Activated CD4-positive, alpha-beta T cell treated with anti-CD3 and anti-CD28 coated beads, Interleukin-10, Interleukin-2, amounts not matched to agents 100 ng/mL and 50 ng/mL, durations not matched to agents 16 hours and 8 hours (primary cell): ENCODE measurements around the gene GPC6.

Experiments
- DNase-seq: peaks from one replicate; pipeline ENCODE4 v3.0.0-alpha.2; 2020

GPC6 gene

DNA sequence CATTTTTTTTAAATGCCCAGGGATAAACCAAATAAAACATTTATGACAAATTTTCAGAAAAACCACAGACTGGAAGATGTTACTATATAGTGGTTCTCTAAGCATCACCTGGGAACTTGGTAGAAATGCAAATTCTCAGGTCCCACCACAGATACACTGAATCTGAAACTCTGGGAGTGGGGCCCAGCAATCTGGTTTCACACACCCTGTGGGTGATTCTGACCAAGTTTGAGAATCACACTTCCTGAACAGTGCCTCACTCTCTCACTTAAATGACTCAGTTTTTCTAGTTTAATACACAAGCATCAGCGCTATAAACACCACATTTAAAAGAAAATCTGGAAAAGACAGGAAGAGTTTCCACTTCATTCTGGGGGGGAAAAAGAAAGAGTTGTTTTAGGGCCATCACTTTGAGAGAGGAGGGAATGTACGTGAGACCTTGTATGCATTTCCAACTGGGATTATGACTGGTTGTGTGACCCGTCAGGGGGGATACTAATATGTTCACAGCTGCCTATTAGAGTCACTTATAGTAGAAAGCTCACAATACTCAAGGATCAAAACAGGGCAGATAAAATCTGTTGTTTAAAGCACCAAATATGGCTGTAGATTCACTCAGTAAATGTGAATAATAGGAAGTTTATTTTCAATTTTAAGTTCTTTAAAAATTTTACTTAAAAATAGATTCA is 567.7 kb downstream of the GPC6 start:
- DNase-seq, result peak; percentile 92

DNA sequence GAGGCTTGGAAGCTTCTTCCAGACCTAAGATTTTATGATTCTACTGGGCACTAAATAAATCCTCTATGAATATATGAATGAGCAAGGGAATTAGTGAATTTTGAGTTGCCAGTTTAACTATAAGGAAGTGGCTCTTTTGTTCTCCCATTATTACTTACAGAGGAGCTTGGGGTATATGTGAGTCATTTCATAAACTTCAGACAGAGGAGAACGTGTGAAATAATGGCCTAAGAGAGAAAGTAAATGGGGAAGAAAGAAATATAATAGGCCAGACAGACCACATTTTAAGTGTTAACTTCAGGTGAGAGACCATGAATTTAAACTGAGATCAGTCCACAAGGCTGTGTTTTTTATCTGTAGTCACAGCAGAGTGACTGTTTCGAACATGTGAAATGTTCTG is 570.9 kb downstream of the GPC6 start:
- peak; percentile 23 for DNase-seq

DNA sequence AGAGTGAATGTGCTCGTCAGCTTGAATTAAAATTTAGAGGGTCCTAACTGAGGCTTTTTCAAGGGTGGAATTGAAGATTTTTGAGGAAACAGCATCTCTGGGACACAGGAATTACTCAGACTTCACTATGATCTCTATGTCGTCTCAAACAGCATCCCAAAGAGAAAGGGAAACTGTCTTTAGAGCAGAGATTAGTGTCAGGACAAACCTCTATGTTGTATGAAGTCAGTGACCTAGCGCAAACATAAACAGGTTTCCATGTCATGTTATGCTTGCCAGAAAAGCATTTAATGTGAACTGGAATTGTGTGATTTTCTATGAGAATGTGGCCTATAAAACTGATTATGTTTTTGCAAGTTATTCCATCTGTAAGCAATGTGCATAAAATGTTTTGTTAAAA is 573.7 kb downstream of the GPC6 start:
- no peak for DNase-seq

DNA sequence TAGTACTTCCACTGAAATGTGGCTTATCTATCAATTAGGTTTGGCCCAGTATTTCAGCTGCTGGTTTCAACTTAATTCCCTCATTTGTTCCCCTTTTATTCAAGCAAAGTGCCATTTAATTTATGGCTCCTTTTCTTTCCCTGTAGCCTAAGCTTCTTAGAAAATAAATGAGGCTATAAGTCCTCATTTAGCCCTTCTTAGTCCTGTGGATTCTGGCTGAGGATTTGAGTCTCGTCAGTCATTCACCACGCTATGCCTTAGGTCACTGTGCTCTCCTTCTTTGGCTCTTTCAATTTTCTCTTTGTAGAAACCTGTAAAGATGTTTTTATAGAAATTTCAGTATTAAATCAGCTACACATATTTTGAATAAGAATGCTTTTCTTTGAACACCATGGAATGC is 579.1 kb downstream of the GPC6 start:
- DNase-seq, result no peak

DNA sequence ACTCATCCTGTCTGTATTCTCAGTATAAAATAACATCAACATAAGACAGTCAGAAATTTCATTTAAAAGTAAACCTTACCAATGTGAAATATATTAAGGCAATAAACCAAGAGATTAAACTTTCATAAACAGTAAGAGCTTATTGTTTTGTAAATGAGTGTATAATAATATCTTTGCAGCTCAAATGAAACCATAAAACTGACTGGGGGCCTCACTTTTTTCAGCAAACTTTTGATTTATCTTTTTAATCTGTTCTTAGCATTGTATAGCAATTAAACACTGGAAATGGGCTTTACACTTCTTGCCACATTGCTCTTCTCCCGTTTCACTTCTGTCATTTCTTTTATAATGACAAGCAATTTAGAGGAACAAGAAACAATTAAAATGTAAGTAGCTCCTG is 580.3 kb downstream of the GPC6 start:
- DNase-seq, result no peak

DNA sequence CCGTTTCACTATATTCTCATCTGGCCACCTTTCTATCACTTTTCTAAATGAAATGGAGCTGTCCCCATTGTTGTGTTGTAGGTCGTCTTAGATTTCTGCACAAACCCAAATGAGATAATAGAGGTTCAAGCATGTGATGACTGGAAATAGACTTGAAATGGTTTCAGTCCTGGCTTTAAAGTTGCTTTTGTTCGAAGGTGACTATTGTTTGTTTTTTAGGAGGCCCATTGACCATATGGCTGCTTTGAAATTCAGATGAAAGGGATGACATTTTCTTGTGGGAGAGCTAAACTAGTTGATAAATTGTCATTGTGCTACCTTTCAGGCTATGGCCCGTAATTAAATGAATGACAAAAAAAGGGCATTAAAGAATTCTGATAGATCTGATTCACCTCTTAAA is 583.7 kb downstream of the GPC6 start:
- no peak for DNase-seq

DNA sequence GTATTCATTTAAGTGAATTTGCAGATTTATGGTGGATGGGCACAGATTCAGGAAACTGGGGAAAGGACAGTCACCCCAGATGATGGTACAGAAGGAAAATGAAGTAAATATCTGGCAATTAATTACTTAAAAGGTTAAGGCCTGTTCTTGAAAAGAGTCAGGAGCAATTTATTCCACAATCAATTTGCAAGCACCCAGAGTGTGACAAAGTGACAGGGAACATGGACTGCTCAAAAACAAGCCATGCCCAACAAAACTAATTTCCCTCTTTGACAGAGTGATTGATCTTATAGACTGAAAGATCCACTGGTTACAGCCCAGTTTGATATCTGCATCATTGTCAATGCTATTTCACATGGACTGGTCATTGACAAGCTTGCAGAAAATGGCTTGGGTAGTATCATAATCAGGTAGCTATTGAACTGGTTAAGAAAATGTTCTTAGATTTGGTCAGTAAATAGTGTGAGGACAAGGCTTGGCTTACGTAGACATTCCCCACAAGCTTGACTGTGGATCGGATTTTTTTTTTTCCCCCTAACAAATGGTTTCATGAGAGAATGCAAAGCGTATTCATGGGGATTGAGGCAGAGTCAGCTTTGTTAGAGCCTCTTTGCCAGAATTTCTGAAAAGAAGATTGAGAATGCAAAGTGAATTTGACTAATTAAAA is 584.6 kb downstream of the GPC6 start:
- no peak for DNase-seq

DNA sequence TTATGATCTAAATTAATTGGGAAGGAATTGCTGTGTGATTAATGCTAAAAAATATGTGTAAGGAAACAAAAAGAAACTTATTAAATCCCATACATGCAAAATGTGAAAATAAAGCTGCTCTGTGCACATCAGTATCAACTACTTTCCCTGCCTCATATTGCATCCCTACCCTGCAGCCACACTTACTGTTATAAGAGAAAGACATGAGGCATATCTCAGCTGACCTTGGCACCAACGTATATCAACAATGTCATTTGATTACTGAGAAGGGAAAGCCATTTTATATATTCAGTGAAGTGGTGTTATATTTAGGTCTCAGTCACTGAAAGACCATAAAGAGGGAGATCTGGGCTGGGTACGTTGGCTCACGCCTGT is 585.1 kb downstream of the GPC6 start:
- DNase-seq, result no peak

DNA sequence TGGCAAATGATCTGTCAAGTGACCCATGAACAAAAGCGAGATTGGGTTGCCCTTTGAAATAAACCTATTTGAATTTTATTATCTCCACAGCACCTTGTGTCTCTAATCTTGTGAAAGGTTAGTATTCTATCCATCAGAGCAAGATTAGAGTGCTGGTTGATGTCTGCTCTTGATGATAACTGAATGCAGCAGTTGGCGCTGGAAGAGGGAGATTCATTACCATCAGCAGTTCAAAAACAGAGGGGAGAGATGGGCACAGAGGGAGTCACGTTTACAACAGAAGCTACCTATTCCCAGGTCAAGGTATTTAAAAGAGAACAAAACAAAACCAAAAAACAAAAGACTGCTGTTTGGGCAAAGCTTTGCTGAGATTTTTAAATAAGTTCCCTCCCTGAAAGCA is 588.1 kb downstream of the GPC6 start:
- no peak for DNase-seq

DNA sequence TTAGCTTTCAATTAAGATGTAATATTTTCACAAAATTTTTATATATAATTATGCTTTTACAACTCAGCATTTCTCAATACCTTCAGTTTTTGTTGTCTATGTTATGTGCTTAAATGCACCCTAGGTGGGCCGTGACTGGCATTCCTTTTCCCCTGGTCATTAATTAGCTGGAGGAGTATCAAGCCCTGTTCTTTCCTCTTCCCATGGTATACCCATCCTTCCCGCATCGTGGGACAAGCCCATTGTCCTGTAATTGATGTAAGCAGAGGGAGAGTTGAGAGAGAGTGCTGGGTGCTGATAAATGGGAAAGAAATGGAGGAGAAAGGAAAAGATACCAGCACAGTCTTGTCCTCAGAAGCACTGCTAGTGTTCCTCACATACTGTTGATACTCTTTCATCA is 591.7 kb downstream of the GPC6 start:
- DNase-seq, result no peak

DNA sequence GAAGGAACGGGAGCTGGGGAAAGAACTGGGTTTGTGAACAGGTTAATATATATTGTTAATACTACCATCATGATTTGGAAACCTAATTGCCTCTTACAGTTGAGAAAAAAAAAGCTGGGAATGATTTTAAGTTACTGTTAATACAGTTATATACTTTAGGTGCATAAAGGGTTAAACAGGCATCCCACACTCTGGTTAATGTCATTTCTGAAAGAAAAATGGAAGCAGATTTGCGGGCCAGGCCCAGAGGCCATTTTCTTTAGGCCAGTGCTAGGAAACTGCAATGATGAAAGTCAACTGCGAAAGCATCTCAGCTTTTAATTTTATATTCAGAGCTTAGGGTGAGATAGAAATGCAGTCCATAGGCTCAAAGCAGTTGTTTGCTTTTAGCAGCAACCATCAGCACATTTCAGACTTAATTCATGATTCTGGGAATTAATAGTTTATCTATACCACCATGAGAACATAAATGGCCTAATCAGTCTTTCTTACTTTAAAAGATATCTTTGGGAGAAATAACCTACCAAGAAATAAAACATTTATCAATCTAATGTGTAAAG is 592.8 kb downstream of the GPC6 start:
- DNase-seq, result no peak

DNA sequence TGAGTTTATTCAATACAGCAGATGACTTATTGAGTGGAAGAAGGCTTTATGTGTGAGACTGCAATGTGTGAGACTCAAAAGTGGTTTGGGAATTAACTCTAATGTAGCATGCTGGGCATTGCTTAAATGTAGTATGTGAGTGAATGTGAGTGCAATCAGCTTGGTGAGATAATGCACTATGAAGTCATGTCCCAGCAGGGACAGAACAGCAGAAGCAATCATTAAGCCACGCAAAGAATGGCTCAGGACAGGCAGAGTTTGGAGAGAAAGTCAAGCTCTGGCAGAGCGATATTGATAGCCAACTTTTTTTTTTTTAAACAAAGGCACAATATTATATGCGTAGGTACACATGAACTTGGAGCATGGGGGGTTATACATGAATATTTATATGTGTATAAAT is 597.7 kb downstream of the GPC6 start:
- no peak for DNase-seq

DNA sequence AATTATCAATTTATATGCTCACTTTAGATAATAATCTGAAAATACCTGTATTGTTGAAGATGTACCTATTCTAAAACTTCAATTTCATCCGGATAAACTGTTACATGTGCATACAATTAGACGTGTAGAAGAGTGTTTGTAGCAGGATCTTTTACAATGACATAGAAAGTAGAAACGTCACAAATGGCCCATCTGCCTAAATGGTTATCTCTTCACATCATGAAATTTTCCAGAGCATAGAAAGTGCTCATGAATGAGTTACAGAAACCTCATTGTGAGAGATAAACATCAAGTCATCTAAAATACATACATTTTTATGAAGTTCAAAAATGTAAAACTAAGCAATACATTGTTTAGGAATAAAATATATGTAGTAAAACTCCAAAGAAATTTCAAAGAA is 607.4 kb downstream of the GPC6 start:
- no peak for DNase-seq

DNA sequence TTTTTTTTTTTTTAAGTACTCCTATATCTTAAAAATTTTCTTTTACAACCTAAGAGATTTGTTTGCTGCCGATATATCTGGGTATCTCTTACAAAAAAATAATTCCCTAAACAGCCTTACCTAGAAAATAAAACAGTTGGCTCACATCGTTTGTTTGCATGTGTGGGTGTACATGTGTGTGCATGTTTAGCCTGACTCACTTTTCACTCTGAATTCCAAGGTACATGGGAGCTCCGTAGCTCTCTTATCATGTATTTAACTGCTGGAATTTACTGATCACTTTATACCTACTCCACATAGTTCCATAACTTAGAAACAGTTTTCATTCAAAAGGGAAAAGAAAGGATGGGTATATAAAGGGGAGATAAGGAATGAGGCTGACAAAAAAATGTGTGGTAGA is 616.5 kb downstream of the GPC6 start:
- DNase-seq, result no peak

DNA sequence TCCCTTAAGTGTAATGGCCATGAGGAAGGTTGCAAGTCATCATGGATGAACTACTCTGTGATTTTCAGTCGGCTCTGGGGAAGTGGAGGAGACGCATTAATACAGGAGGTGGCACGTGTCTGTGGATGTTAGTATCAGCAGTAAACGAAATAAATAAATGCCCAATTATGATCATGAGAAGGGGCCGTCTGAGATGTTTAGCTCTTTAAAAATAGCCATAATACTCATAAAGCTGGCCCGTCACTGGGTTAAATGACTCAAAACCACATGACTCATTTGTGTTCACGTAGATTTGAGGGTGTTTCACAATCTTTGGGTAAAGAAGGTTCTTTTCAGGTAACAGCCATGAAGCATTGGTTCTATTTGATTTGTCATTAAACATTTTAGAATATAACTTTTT is 620.6 kb downstream of the GPC6 start:
- peak; percentile 62 for DNase-seq

DNA sequence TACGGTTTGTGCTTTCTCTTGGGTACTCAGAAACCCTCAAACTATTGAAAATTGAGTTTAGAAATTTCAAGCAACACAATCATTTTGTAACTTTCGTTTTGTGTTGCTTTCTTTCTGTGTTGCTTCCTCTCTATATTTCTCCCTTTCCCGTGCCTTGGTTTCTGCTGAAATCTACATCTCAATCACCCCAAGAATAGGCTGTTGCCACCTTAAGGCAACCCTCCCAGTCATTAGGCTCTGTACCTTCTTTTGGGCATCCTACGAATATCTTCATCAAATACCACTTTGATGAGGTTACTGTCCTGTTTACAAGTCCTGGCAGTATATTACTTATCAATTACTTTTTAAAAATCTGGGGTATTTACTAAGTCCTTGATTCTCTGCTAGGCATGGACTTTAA is 621.6 kb downstream of the GPC6 start:
- peak; percentile 37 for DNase-seq

DNA sequence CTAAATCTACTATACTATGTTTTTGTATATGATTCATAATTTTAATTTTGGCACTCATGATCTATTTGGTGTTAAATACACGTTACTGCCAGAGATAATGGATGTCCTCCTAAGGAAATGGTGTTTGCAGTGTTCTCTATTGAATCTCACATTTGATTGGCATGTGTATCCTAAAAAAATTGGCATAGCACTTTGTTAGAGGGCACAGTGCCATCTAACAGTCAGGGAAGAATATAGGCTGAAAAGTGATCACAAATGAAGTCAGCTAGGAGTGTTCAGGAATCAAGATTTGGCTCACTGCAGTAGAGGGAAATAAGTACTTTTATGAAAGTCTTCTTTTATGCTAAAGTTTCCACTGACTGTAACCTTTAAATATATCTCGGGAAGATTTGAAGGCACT is 624.6 kb downstream of the GPC6 start:
- DNase-seq, result no peak

DNA sequence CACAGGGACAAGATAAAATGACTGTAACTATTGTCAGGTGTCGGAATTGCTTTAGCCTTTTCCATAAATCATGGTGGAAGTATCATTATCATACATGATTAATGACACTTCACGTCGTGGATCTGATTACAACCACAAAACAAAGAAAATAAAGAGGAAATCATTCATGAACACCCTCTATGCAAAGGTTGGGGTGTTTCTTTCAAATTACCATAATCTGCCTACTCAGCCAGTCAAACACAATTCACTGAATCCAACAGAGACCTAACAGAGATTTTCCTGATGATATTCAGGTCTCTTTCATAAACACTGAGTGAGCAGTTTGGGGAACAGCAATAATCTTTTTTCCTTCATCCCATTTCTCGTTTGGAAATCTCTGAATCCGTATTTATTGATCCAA is 627.3 kb downstream of the GPC6 start:
- no peak for DNase-seq

DNA sequence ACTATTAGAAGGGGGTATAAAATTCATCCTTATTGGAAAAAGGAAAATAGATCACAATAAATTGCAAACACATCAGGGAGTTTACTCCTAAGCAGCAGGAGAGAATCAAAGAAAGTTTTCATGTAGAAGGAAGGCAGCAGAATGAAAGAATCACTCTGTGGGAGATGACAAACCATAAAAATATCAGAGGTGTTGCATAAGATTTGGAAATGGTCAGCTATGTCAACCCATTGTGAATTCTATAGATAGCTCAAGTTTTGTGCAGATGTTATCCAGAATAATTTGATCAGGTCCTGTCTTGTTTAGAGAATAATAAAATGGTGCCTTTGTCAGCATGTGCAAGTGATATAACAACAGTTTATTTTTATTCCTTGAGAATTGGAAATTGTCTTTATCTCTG is 630.5 kb downstream of the GPC6 start:
- DNase-seq, result no peak

DNA sequence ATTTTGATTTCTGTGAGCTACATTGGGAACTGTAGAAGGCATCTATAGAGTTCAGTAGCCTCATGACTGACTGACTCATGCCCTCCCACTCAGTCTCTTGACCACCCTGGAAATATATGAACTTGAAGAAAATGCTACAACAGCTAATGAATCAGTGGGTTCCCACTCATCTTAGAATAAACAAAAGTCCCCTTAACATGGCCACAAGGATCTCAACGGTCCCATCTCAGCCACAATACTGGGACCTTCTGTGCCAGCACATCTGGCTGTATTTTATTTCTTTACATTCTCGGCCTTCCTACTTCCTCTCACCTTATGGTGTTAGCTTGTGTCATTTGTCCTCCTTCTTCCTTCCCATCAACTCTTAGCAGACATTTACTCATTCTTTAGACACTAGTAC is 633.1 kb downstream of the GPC6 start:
- DNase-seq, result no peak

DNA sequence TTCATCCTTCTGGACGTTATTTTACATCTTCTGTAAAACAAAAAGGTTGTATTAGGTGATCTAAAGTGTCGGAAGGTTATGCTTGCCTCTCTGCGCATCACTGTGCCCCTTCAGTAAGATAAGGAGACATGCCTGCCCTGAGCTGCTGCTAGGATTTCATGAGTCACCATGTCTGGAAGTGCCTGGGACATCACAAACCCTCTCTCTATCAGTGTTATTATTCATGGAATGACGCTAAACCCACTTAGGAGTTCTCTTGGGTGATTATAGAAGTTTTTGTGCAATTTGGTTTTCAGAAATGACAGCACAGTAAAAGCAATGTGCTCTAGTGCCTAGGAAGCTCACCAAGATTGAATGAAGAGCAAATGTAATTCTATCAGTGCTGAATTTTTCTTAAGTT is 635.2 kb downstream of the GPC6 start:
- DNase-seq, result no peak

DNA sequence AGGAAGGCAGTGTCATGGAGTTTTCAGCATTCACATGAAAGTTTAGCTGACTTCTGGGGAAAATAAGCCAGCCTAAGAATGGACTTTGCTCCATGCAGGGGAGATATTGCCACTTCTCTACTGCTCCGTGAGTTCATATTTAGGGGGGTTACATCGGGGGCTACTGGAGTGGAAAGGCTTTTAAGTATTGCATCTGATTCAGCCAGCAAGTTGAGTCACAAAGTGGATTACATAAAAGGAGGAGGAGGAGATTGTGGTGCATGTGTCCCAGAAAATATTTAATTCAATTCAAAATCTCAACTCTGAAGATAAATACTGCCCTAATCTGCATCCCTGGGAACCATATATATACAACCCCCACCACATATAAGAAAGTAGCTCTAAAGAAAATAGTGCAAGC is 635.7 kb downstream of the GPC6 start:
- DNase-seq, result no peak

DNA sequence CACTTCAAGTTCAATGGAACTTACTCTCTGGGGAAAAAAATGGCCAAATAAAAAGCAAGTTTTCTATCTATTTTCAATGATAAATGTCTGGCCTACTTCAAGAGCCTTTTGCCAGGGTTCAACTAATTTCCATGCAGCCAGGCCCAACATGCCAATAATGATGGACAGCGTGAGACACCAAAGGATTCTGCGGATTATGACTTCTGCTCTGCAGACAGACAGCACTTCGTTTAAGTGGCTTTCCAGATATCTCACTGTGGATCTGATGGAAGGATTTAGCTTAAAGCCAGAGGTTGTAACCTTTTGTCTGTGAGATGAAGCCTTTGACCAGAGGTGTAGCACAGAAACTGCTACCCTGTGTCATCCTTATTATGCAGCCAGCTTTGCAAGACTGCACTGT is 638.6 kb downstream of the GPC6 start:
- DNase-seq, result no peak

DNA sequence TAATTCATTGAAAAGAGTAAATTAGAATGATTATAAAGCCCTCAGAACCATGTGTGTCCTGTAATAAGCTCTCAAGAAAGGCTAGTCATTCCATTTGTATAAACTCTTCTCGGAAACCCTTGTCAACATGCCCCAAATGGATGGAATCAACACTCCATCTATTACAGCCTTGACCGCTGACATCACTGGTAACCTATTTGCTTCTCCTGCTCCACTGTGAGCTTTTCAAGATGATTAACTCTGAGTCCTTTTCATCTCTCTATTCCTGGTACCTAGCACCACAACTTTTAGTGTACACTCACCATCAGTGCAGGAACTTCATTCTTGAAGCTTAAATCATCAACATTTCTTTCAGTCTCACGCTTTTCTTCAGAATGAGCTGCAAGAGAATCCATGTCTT is 640.9 kb downstream of the GPC6 start:
- no peak for DNase-seq

DNA sequence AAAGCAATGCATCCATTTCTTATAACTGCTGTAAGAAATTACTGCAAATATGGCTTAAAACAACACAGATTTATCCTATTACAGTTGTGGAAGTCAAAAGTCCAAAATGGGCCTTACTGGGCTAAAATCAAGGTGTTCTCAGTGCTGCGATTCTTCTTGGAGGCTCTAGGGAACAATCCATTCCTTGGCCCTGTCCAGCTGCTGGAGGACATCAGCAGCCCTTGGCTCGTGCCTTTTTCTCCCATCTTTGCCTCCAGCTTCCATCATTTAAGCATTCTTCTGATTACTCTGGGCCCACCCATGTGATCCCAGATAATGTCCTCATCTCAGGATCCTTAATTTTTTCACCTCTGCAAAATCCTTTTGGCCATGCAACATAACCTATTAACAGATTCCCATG is 645.8 kb downstream of the GPC6 start:
- DNase-seq, result no peak
